Stimulated activated CD8-positive, alpha-beta memory T cell treated with anti-CD3 and anti-CD28 coated beads, Interleukin-12 subunit alpha, Interleukin-12 subunit beta, amount 100 ng/mL, for 4 hours (primary cell): ENCODE data around the gene CLEC16A.
A peak's percentile ranks its signal among the peaks of the same experiment; 100 is the strongest.

ENCODE experiments used
- DNase-seq: peaks from one replicate; pipeline ENCODE4 v3.0.0-alpha.2; 2020; ENCODE audit warnings: low read depth

The CLEC16A gene

GRCh38 chr16:11084876-11085485, 140.6 kb downstream of the CLEC16A start:
- no peak for DNase-seq

GRCh38 chr16:11085916-11086315, 141.6 kb downstream of the CLEC16A start:
- no peak for DNase-seq

GRCh38 chr16:11087691-11088073, 143.3 kb downstream of the CLEC16A start:
- no peak for DNase-seq

GRCh38 chr16:11088074-11088730, 143.8 kb downstream of the CLEC16A start:
- no peak for DNase-seq

GRCh38 chr16:11088831-11089230, 144.5 kb downstream of the CLEC16A start:
- DNase-seq = no peak

GRCh38 chr16:11089504-11090124, 145.2 kb downstream of the CLEC16A start:
- DNase-seq = no peak

GRCh38 chr16:11090232-11090631, 145.9 kb downstream of the CLEC16A start:
- DNase-seq = no peak

GRCh38 chr16:11091021-11091785, 146.8 kb downstream of the CLEC16A start:
- no peak for DNase-seq

GRCh38 chr16:11092788-11093571, 148.6 kb downstream of the CLEC16A start:
- DNase-seq = no peak

GRCh38 chr16:11093572-11094074, 149.3 kb downstream of the CLEC16A start:
- no peak for DNase-seq

GRCh38 chr16:11094075-11094856, 149.9 kb downstream of the CLEC16A start:
- peak; percentile 22 for DNase-seq

GRCh38 chr16:11094857-11095565, 150.6 kb downstream of the CLEC16A start:
- no peak for DNase-seq

GRCh38 chr16:11095935-11096334, 151.6 kb downstream of the CLEC16A start:
- no peak for DNase-seq

- no peak for DNase-seq
Observed at GRCh38 chr16:11097094-11097786, 152.9 kb downstream of the CLEC16A start.

GRCh38 chr16:11097787-11098167, 153.4 kb downstream of the CLEC16A start:
- no peak for DNase-seq

GRCh38 chr16:11098601-11099390, 154.4 kb downstream of the CLEC16A start:
- DNase-seq = no peak

- DNase-seq = no peak
Observed at GRCh38 chr16:11099672-11100205, 155.4 kb downstream of the CLEC16A start.

GRCh38 chr16:11100239-11100750, 155.9 kb downstream of the CLEC16A start:
- DNase-seq = no peak
